HepG2 (cell line): ENCODE results near the gene SIK3. TPM values are rescaled to one million over a fixed set of nuclear protein-coding genes. Genes with fewer than 3 reads are reported as not detected.

Source experiments
- ATAC-seq: fragments of 200-7000 bp; cut with Tn5 transposase; 3 replicates; pipeline ENCODE4 v1.9.1; 2020; ENCODE audit warnings: mild to moderate bottlenecking, moderate library complexity
- BruUV-seq: library from RNA; stranded (reverse); fragments of 400-500 nt; replicated peaks from 2 replicates; lab custom pipeline; 2021; lab: Mats Ljungman, UMichigan
- CTCF ChIA-PET: fragments of 300-600 bp; formaldehyde crosslinking; extraction: SDS; loops from one replicate; lab custom pipeline; 2021; ENCODE audit warnings: low total read pairs, inconsistent platforms, low intra/inter-chr PET ratio; lab: Yijun Ruan, JAX
- POLR2A ChIA-PET: fragments of 350-600 bp; sonication (Branson Sonifier 250); formaldehyde crosslinking; loops from one replicate; lab custom pipeline; 2020; ENCODE audit warnings: antibody characterized with exemption, inconsistent platforms; lab: Yijun Ruan, JAX
- DNase-seq: peaks from one replicate; pipeline ENCODE4 v3.0.0-alpha.2; 2015; ENCODE audit warnings: low spot score
- FAIRE-seq: peaks from 3 replicates; lab custom pipeline; 2011; peaks lifted over from hg19 to GRCh38; lab: Jason Lieb, UNC
- H2AFZ ChIP-seq: one replicate; pipeline ENCODE4 v1.6.1; 2011; ENCODE audit warnings: low read length, inconsistent platforms
- H3K27ac ChIP-seq: fragments of 300-600 bp; 3 replicates; pipeline ENCODE4 v1.8.0; 2011; ENCODE audit warnings: mixed run types, mild to moderate bottlenecking, mixed read lengths, low read length, inconsistent platforms; ENCODE audit not compliant: insufficient read depth; ENCODE audit errors: extremely low read length
- H3K27me3 ChIP-seq, 2 experiments: fragments of 200-600 bp in 1 of 2; 2 replicates in 1 of 2; 3 replicates in 1 of 2; pipeline versions ENCODE4 v1.6.0 to v1.8.0; 2011; ENCODE audit warnings: low read length in 2 of 2, mild to moderate bottlenecking in 2 of 2, moderate library complexity in 2 of 2, inconsistent platforms in 1 of 2; ENCODE audit not compliant: insufficient read depth in 2 of 2, control insufficient read depth in 1 of 2
- H3K36me3 ChIP-seq, 2 experiments: fragments of 200-600 bp in 1 of 2; replicated peaks in 1 of 2; 2 replicates in 1 of 2; 3 replicates in 1 of 2; pipeline versions ENCODE4 v1.5.1 to v1.8.0; 2011; ENCODE audit warnings: low read length in 2 of 2, inconsistent platforms in 1 of 2; ENCODE audit not compliant: insufficient read depth in 2 of 2, control insufficient read depth in 1 of 2
- H3K4me1 ChIP-seq: 2 replicates; pipeline ENCODE4 v1.5.1; 2012; ENCODE audit warnings: low read length, inconsistent platforms; ENCODE audit not compliant: insufficient read depth
- H3K4me2 ChIP-seq: 2 replicates; pipeline ENCODE4 v1.6.0; 2011; ENCODE audit warnings: low read depth, low read length, inconsistent platforms
- H3K4me3 ChIP-seq, 3 experiments: fragments of 200-600 bp in 1 of 3; sonication (generic), shearing (Covaris generic) in 1 of 3; replicated peaks in 1 of 3; 2 replicates each; pipeline ENCODE4 v1.5.1; 2011 to 2016; ENCODE audit warnings: low read length in 3 of 3, inconsistent platforms in 2 of 3, low read depth in 2 of 3, mild to moderate bottlenecking in 2 of 3, control low read depth in 1 of 3, mixed read lengths in 1 of 3; ENCODE audit not compliant: insufficient read depth in 1 of 3
- H3K79me2 ChIP-seq: one replicate; pipeline ENCODE4 v1.6.1; 2011; ENCODE audit warnings: low read length, inconsistent platforms; ENCODE audit not compliant: insufficient read depth
- H3K9ac ChIP-seq: 2 replicates; pipeline ENCODE4 v1.6.0; 2011; ENCODE audit warnings: mild to moderate bottlenecking, low read depth, low read length, inconsistent platforms; ENCODE audit not compliant: insufficient read depth
- H3K9me3 ChIP-seq: 2 replicates; pipeline ENCODE4 v1.5.1; 2012; ENCODE audit warnings: mild to moderate bottlenecking, low read length
- H4K20me1 ChIP-seq: 2 replicates; pipeline ENCODE4 v1.6.0; 2011; ENCODE audit warnings: inconsistent platforms, mild to moderate bottlenecking, low read length, moderate library complexity; ENCODE audit not compliant: insufficient read depth
- AGO2 ChIP-seq: fragments of 200-400 bp; formaldehyde crosslinking; optimal IDR thresholded peaks from 2 replicates; pipeline ENCODE3; 2017; ENCODE audit warnings: mild to moderate bottlenecking, low read depth, low read length, moderate library complexity
- ARNT ChIP-seq: fragments of 450-650 bp; IDR thresholded peaks from 2 replicates; pipeline ENCODE4 v1.6.1; 2017
- MAF1 ChIP-seq: sonication (generic); formaldehyde crosslinking; IDR thresholded peaks from 2 replicates; pipeline ENCODE4 v1.5.0; 2020; ENCODE audit warnings: missing genetic modification reagents, borderline replicate concordance
- PAF1 ChIP-seq: IDR thresholded peaks from 2 replicates; pipeline ENCODE4 v1.6.1; 2016; ENCODE audit warnings: missing genetic modification reagents, missing compliant biosample characterization
- ZNF543 ChIP-seq: sonication (generic); formaldehyde crosslinking; IDR thresholded peaks from 2 replicates; pipeline ENCODE4 v1.4.0; 2020; ENCODE audit warnings: mild to moderate bottlenecking, missing genetic modification reagents
- ZNF605 ChIP-seq: sonication (generic); formaldehyde crosslinking; IDR thresholded peaks from 2 replicates; pipeline ENCODE4 v1.8.0; 2022; ENCODE audit warnings: mild to moderate bottlenecking, missing genetic modification reagents
- ZSCAN9 ChIP-seq: IDR thresholded peaks from 2 replicates; pipeline ENCODE4 v1.6.1; 2016; ENCODE audit warnings: borderline replicate concordance
- WGBS: methylation state at CpG from one replicate; pipeline ENCODE4 v1.1.6; 2017; ENCODE audit warnings: low lambda C conversion rate; 5-methylcytosine and 5-hydroxymethylcytosine counted together
- in situ Hi-C: cut with HindIII; loops from 2 replicates; pipeline ENCODE4 v1.10.0; 2017; ENCODE audit warnings: low pct_unique_long_range_greater_than_20kb; ENCODE audit not compliant: extremely low pct_ligation_motif_present
- intact Hi-C: fragments of 100-400 bp; cut with micrococcal nuclease; formaldehyde crosslinking; loops from one replicate; pipeline ENCODE4 v1.10.0; 2022; ENCODE audit not compliant: unreplicated experiment
- polyA plus RNA-seq, 8 experiments: library from polyadenylated mRNA; depleted of rRNA in 3 of 8; stranded (reverse) in 7 of 8; unstranded in 1 of 8; fragments of >200 nt; fragmentation: Illumina TruSeq in 4 of 8; extraction: Trizol in 4 of 8; gene quantifications; 2 replicates each; pipeline versions ENCODE4 v1.2.1 to v1.2.3, GENCODE V29; 2011 to 2016; ENCODE audit warnings: low read depth in 4 of 8, missing spikeins in 1 of 8, mixed read lengths in 1 of 8; ENCODE audit not compliant: insufficient read depth in 1 of 8
- total RNA-seq, 5 experiments: library from RNA; depleted of rRNA; stranded (reverse); fragments of >200 nt; fragmentation: Illumina TruSeq; extraction: Trizol; gene quantifications; 2 replicates each; pipeline ENCODE4 v1.2.3, GENCODE V29; 2016; ENCODE audit warnings: low read depth in 1 of 5
- TF ChIP-seq, protein P1 (sequence below): sonication (generic); formaldehyde crosslinking; IDR thresholded peaks from 2 replicates; pipeline ENCODE4 v1.5.0; 2020; ENCODE audit warnings: mild to moderate bottlenecking, missing genetic modification reagents, borderline replicate concordance

SIK3 gene
- total and polyA plus RNA-seq, 2 of the 13 experiments (the other 11 are each of a cell fraction or from before 2014, with no cell fraction given): 5.7 to 9.8 TPM

DNA sequence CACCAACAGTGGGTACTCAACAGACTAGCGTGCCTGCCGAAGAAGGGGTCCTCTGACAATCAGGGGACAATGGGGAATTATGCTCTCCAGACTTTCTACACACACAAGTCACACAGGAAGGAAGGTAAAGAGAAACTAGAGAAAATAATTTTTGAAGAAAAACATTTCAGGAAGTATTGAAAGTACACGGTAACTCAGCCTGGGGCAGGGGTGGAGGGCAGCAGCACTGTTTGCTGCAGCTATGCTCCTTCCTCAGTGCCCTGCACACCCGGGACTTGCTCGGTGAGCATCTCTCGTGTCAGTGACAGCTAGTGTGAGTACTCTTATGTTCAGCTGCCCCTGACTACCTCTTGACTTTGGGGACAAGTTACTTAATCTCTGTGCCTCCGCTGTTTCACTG, 242.8 kb downstream of the SIK3 start:
- intact Hi-C loops: no loop called here
- Histone ChIP-seq H3K4me2 (no peak overlapping the region), H3K79me2 (no peaks in the 10 kb centered on the region)
- no peak for FAIRE-seq
- POLR2A ChIA-PET: interaction anchor here (1.1 to 2.3 kb wide), 2 partner anchors 18 to 47 kb away, joined by 3 to 8 read pairs; partner anchors contain the start of gene APOA1
- TF ChIP-seq ZSCAN9 (CRISPR knock-in tag): no peak
- no peak for TF ChIP-seq ZNF605
- no peak for TF ChIP-seq ARNT
- TF ChIP-seq, all 625 proteins: peak for 0
- Histone ChIP-seq H2AFZ (no peak overlapping the region), H3K9ac (no peak overlapping the region), H4K20me1 (no peaks in the 10 kb centered on the region), H3K36me3 (peaks cover 6 to 38% of the 10 kb centered on the region in 2 experiments), H3K4me3 (no peak overlapping the region), H3K4me1 (no peaks in the 10 kb centered on the region), H3K27me3 (no peaks in the 10 kb centered on the region), H3K9me3 (no peaks in the 10 kb centered on the region), H3K27ac (no peak overlapping the region)
- ATAC-seq: no peak
- in situ Hi-C loops: no loop called here
- DNase-seq: no peak
- 96% methylated on average over 7 of the region's 7 CpGs for WGBS
- BruUV-seq: no TSS peak
- CTCF ChIA-PET: no interaction called here

DNA sequence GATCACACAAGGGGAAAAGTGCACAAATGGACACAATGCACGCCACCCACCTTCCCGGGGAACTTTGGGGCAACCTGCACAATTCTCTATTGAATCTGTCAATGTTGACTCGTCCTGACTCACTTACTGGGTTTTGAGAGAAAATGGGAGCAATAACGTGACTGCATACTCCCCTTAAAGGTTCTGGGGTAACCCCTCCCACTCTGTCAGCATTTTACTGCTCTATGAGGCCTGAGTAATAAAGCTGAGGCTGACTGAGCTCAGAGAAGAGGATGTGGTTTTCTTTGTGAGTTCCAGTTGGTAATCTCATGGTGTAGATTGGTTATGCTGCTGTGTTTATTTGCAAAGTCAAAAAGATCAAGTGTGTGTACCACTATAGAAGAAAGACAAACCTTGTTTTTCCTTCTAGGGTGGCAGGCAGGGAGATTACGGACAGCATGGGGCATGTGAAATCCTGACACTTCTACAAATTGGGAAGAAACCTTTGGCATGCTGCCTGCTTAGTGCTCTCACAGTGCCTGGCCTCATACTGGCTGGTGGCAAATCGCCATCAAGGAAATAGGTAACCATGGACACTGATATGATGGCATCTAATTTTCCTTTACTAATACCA, 244.7 kb downstream of the SIK3 start:
- Histone ChIP-seq H2AFZ (no peak overlapping the region), H3K27ac (no peak overlapping the region), H3K4me3 (no peak overlapping the region), H4K20me1 (no peaks in the 10 kb centered on the region), H3K4me2 (no peak overlapping the region), H3K79me2 (no peaks in the 10 kb centered on the region), H3K9ac (no peak overlapping the region), H3K36me3 (peaks cover 10 to 42% of the 10 kb centered on the region in 2 experiments), H3K9me3 (no peaks in the 10 kb centered on the region), H3K27me3 (no peaks in the 10 kb centered on the region), H3K4me1 (no peaks in the 10 kb centered on the region)
- ATAC-seq (no peak), FAIRE-seq (no peak), DNase-seq (no peak)
- ChIA-PET POLR2A (interaction anchor here (1.2 to 2.3 kb wide), 2 partner anchors 16 to 17 kb away, joined by 3 to 8 read pairs; partner anchors contain the start of gene APOA1), CTCF (no interaction called here)
- WGBS: 78% methylated on average over 6 of the region's 6 CpGs
- in situ Hi-C loops: no loop called here
- BruUV-seq: no TSS peak
- intact Hi-C loops: no loop called here
- TF ChIP-seq ZNF543 (CRISPR knock-in tag) (no peak), AGO2 (no peak), MAF1 (CRISPR knock-in tag) (no peak), ZSCAN9 (CRISPR knock-in tag) (no peak), PAF1 (CRISPR knock-in tag) (no peak)
- TF ChIP-seq, protein P1, sequence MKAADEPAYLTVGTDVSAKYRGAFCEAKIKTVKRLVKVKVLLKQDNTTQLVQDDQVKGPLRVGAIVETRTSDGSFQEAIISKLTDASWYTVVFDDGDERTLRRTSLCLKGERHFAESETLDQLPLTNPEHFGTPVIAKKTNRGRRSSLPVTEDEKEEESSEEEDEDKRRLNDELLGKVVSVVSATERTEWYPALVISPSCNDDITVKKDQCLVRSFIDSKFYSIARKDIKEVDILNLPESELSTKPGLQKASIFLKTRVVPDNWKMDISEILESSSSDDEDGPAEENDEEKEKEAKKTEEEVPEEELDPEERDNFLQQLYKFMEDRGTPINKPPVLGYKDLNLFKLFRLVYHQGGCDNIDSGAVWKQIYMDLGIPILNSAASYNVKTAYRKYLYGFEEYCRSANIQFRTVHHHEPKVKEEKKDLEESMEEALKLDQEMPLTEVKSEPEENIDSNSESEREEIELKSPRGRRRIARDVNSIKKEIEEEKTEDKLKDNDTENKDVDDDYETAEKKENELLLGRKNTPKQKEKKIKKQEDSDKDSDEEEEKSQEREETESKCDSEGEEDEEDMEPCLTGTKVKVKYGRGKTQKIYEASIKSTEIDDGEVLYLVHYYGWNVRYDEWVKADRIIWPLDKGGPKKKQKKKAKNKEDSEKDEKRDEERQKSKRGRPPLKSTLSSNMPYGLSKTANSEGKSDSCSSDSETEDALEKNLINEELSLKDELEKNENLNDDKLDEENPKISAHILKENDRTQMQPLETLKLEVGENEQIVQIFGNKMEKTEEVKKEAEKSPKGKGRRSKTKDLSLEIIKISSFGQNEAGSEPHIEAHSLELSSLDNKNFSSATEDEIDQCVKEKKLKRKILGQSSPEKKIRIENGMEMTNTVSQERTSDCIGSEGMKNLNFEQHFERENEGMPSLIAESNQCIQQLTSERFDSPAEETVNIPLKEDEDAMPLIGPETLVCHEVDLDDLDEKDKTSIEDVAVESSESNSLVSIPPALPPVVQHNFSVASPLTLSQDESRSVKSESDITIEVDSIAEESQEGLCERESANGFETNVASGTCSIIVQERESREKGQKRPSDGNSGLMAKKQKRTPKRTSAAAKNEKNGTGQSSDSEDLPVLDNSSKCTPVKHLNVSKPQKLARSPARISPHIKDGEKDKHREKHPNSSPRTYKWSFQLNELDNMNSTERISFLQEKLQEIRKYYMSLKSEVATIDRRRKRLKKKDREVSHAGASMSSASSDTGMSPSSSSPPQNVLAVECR (CRISPR knock-in tag): no peak
